OCI-LY1 (cell line): Measurements from ENCODE around the gene MILR1.

Experiments
- H2AFZ ChIP-seq: fragments of 200-600 bp; sonication (generic), shearing (Covaris generic); 2 replicates; pipeline ENCODE4 v1.6.0; 2014; ENCODE audit warnings: antibody characterized with exemption, mild to moderate bottlenecking, low read length
- H3F3A ChIP-seq: fragments of 200-600 bp; sonication (generic), shearing (Covaris generic); 2 replicates; pipeline ENCODE4 v1.6.0; 2014; ENCODE audit warnings: mild to moderate bottlenecking, antibody characterized with exemption, low read length, moderate library complexity; ENCODE audit not compliant: insufficient read depth
- H3K27ac ChIP-seq: fragments of 200-600 bp; sonication (generic); 2 replicates; pipeline ENCODE4 v1.5.1; 2014; ENCODE audit warnings: low read length, mixed run types, mild to moderate bottlenecking, low read depth; ENCODE audit not compliant: poor library complexity, severe bottlenecking
- H3K27me3 ChIP-seq: fragments of 200-600 bp; sonication (generic); 2 replicates; pipeline ENCODE4 v1.6.0; 2014; ENCODE audit warnings: antibody characterized with exemption, mild to moderate bottlenecking, low read length, moderate library complexity; ENCODE audit not compliant: insufficient read depth
- H3K36me3 ChIP-seq: fragments of 200-600 bp; sonication (generic); 2 replicates; pipeline ENCODE4 v1.6.1; 2014; ENCODE audit warnings: mild to moderate bottlenecking, antibody characterized with exemption, low read length, moderate library complexity, mixed read lengths; ENCODE audit not compliant: insufficient read depth
- H3K4me1 ChIP-seq: fragments of 200-600 bp; sonication (generic); 2 replicates; pipeline ENCODE4 v1.5.1; 2014; ENCODE audit warnings: mild to moderate bottlenecking, low read length, moderate library complexity; ENCODE audit not compliant: insufficient read depth, severe bottlenecking
- H3K4me2 ChIP-seq: fragments of 200-600 bp; sonication (generic), shearing (Covaris generic); 2 replicates; pipeline ENCODE4 v1.6.1; 2014; ENCODE audit warnings: low read length
- H3K4me3 ChIP-seq: fragments of 200-600 bp; sonication (generic); 2 replicates; pipeline ENCODE4 v1.5.1; 2014; ENCODE audit warnings: low read length, low read depth, mild to moderate bottlenecking, mixed read lengths; ENCODE audit not compliant: poor library complexity, severe bottlenecking
- H3K79me2 ChIP-seq: fragments of 200-600 bp; shearing (Covaris generic); 2 replicates; pipeline ENCODE4 v1.6.1; 2016; ENCODE audit warnings: mixed run types, low read length, mixed read lengths; ENCODE audit not compliant: insufficient read depth
- H3K9ac ChIP-seq: fragments of 200-600 bp; sonication (generic), shearing (Covaris generic); 2 replicates; pipeline ENCODE4 v1.6.1; 2014; ENCODE audit warnings: mild to moderate bottlenecking, low read length, mixed read lengths
- H3K9me2 ChIP-seq: fragments of 200-600 bp; sonication (generic), shearing (Covaris generic); 2 replicates; pipeline ENCODE4 v1.6.1; 2014; ENCODE audit warnings: low read depth, mild to moderate bottlenecking, low read length, mixed read lengths
- H3K9me3 ChIP-seq: fragments of 200-600 bp; shearing (Covaris generic); 2 replicates; pipeline ENCODE4 v1.6.1; 2014; ENCODE audit warnings: low read length, mixed read lengths
- H4K20me1 ChIP-seq: fragments of 200-600 bp; sonication (generic), shearing (Covaris generic); 2 replicates; pipeline ENCODE4 v1.6.0; 2016; ENCODE audit warnings: mild to moderate bottlenecking, low read length; ENCODE audit not compliant: insufficient read depth
- CTCF ChIP-seq: fragments of 200-600 bp; sonication (generic), shearing (Covaris generic); IDR thresholded peaks from 2 replicates; pipeline ENCODE4 v1.5.1; 2017; ENCODE audit warnings: mild to moderate bottlenecking, antibody characterized with exemption, low read length, moderate library complexity, mixed read lengths
- EZH2 ChIP-seq: fragments of 200-600 bp; sonication (generic), shearing (Covaris generic); IDR thresholded peaks from 2 replicates; pipeline ENCODE4 v1.8.0; 2017; ENCODE audit warnings: borderline replicate concordance, mixed run types, mild to moderate bottlenecking, antibody characterized with exemption, low read length, moderate library complexity, mixed read lengths

The MILR1 gene

GRCh38 chr17:64439956-64440355 lies 9.0 kb upstream of the MILR1 start:
- Histone ChIP-seq H3K4me1 (peaks cover 16% of the 10 kb centered on the region), H3K27me3 (no peaks in the 10 kb centered on the region), H3K9me2 (no peaks in the 10 kb centered on the region), H2AFZ (no peak overlapping the region), H3K36me3 (no peaks in the 10 kb centered on the region), H3K27ac (no peak overlapping the region), H3K4me3 (no peak overlapping the region), H4K20me1 (no peaks in the 10 kb centered on the region), H3K9ac (no peak overlapping the region), H3K4me2 (no peak overlapping the region), H3K79me2 (no peaks in the 10 kb centered on the region), H3F3A (no peaks in the 10 kb centered on the region), H3K9me3 (peaks cover 16% of the 10 kb centered on the region)
- no peak for TF ChIP-seq CTCF

- H3K9me3 ChIP-seq = peaks cover 16% of the 10 kb centered on the region
- H3K27ac ChIP-seq = peak overlapping the region; percentile 54
- peak overlapping the region; percentile 39; the same call in 1 of the 2 replicates for H3K9ac ChIP-seq
- no peaks in the 10 kb centered on the region for H3K36me3 ChIP-seq
- H3K4me1 ChIP-seq = peaks cover 16% of the 10 kb centered on the region
- H3K27me3 ChIP-seq = no peaks in the 10 kb centered on the region
- TF ChIP-seq CTCF (no peak), EZH2 (no peak)
- peak overlapping the region; percentile 2; the same call in 1 of the 2 replicates for H3K4me2 ChIP-seq
- H3K79me2 ChIP-seq = no peaks in the 10 kb centered on the region
- no peaks in the 10 kb centered on the region for H3K9me2 ChIP-seq
- H4K20me1 ChIP-seq = no peaks in the 10 kb centered on the region
- no peak overlapping the region for H3K4me3 ChIP-seq
- H2AFZ ChIP-seq = peak overlapping the region; percentile 92
- H3F3A ChIP-seq = 0 out of 2 replicates have a peak, but pooled peaks cover 4% of the 10 kb centered on the region
Observed at GRCh38 chr17:64441772-64442540, 7.0 kb upstream of the MILR1 start.

- peak overlapping the region; percentile 2; the same call in 1 of the 2 replicates for H3K4me2 ChIP-seq
- TF ChIP-seq EZH2 (no peak), CTCF (no peak)
- H3F3A ChIP-seq = 0 out of 2 replicates have a peak, but pooled peaks cover 4% of the 10 kb centered on the region
- H2AFZ ChIP-seq = peak overlapping the region; percentile 92
- peak overlapping the region; percentile 54 for H3K27ac ChIP-seq
- no peaks in the 10 kb centered on the region for H4K20me1 ChIP-seq
- H3K36me3 ChIP-seq = no peaks in the 10 kb centered on the region
- peaks cover 10% of the 10 kb centered on the region for H3K9me3 ChIP-seq
- no peaks in the 10 kb centered on the region for H3K9me2 ChIP-seq
- H3K4me3 ChIP-seq = no peak overlapping the region
- H3K9ac ChIP-seq = peak overlapping the region; percentile 39; the same call in 1 of the 2 replicates
- peaks cover 16% of the 10 kb centered on the region for H3K4me1 ChIP-seq
- H3K27me3 ChIP-seq = no peaks in the 10 kb centered on the region
- no peaks in the 10 kb centered on the region for H3K79me2 ChIP-seq
Observed at GRCh38 chr17:64442541-64442971, 6.4 kb upstream of the MILR1 start.
